Measurements from ENCODE around the gene AHNAK2. TPM values are rescaled to one million over a fixed set of nuclear protein-coding genes. Genes with fewer than 3 reads are reported as not detected.

AHNAK2 gene
- total RNA-seq, 2 donors from 2014 or later, result 0.05 TPM; not detected in 1

DNA sequence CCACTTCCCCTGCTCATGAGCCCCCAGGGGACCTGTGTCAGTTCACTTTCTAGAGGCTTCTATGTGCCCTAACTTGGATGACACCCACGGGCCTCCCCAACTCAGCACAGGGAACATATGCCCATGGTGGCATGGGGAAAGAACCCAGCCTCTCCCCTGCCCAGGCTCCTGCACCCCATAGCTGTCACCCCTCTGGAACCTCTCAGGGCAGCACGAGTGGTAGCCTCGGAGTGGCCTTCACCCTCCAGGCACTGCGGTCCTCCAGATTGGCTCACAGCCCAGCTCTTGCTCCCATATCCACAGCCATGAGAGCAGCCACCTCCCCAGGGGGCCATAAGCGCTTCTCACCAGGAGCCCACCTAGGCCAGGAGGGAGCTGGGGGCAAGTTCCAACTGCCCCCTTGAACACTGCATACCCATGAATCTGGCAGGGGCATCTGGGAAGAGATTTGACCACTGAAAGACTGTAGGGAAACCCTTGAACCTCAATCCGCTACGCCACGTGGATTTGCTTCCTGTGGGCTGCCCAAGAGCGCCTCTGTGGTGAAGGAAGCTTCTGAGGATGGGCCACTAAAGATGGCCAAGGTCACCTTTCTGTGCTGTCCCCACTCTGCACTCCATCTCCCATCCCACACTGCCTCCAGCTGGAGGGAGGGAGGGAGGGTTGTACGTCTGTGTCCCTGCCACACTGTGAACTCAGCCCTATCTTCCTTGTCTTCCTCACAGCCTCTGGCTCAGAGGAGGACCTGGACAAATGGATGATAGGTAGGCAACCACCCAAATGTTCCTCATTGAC, 41.6 kb downstream of the AHNAK2 start:
- Mint-ChIP-seq H3K36me3 (ENCODE audit: insufficient read depth in 2 of 2) (no peaks in the 10 kb centered on the region), H3K4me3 (no peak overlapping the region), H3K27ac (no peak overlapping the region), H3K9me3 (no peaks in the 10 kb centered on the region), H3K27me3 (ENCODE audit: low read depth) (peaks cover 29% of the 10 kb centered on the region), H3K4me1 (ENCODE audit: low read depth) (peaks cover 5% of the 10 kb centered on the region)
- ATAC-seq (replicated peaks in 1 of 2), result no peak
- DNase-seq, result no peak

DNA sequence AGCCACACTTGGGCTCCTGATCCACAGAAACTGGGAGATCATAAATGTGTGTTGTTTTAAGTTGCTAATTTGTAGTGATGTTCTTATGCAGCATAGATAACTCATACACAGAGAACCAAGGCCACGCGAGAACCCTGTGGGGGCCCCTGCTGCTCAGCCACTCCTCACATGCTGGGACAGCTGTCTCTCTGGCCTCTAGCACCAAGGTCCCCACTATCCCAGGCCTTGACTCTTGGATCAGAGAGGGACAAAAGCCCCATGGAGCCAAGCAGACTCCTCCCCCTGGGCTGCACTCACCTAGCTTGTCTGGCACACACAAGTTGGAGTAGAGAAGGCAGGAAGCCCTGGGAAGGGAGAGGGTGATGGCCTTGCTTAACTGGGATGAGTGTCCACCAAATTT, 42.2 kb downstream of the AHNAK2 start:
- DNase-seq (no peak), ATAC-seq (replicated peaks in 1 of 2) (no peak)
- peaks cover 5% of the 10 kb centered on the region for H3K4me1 Mint-ChIP-seq (ENCODE audit: low read depth)
- no peaks in the 10 kb centered on the region for H3K9me3 Mint-ChIP-seq
- peaks cover 29% of the 10 kb centered on the region for H3K27me3 Mint-ChIP-seq (ENCODE audit: low read depth)
- H3K36me3 Mint-ChIP-seq (ENCODE audit: insufficient read depth in 2 of 2), result no peaks in the 10 kb centered on the region
- H3K27ac Mint-ChIP-seq, result no peak overlapping the region
- no peak overlapping the region for H3K4me3 Mint-ChIP-seq

DNA sequence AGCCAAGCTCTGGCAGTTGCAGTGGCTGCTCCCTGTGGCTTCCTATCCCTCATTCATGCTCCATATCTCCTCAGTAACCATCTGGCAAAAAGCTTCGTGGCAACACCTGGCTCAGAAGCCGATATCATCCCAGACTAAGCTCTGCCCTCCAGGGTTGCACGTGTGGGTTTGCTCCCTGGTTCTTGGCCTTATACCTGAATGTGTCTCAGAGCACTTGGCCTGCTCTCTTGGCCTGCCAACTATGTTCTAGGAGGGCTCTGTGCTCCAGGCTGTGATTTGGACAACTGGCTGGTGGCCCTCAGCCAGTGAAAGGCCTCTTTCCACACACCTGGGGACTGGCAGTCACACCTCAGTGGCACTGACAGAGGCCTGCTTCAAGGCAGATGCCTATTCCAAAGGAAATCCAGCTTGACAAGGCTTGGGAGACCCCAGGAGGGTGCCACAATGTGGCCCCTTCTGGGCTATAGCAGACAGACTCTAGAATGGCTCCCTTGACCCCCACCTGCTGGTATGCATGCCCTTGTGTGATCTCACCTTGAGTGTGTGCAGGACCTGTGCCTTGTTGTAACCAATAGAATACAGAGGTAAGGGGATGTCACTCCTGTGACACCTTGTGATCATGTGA, 43.0 kb downstream of the AHNAK2 start:
- no peaks in the 10 kb centered on the region for H3K9me3 Mint-ChIP-seq
- peaks cover 5% of the 10 kb centered on the region for H3K4me1 Mint-ChIP-seq (ENCODE audit: low read depth)
- peaks cover 29% of the 10 kb centered on the region for H3K27me3 Mint-ChIP-seq (ENCODE audit: low read depth)
- H3K36me3 Mint-ChIP-seq (ENCODE audit: insufficient read depth in 2 of 2), result no peaks in the 10 kb centered on the region
- H3K4me3 Mint-ChIP-seq, result peak overlapping the region; percentile 6 to 60
- DNase-seq, result no peak
- ATAC-seq (replicated peaks in 1 of 2), result no peak
- no peak overlapping the region for H3K27ac Mint-ChIP-seq

DNA sequence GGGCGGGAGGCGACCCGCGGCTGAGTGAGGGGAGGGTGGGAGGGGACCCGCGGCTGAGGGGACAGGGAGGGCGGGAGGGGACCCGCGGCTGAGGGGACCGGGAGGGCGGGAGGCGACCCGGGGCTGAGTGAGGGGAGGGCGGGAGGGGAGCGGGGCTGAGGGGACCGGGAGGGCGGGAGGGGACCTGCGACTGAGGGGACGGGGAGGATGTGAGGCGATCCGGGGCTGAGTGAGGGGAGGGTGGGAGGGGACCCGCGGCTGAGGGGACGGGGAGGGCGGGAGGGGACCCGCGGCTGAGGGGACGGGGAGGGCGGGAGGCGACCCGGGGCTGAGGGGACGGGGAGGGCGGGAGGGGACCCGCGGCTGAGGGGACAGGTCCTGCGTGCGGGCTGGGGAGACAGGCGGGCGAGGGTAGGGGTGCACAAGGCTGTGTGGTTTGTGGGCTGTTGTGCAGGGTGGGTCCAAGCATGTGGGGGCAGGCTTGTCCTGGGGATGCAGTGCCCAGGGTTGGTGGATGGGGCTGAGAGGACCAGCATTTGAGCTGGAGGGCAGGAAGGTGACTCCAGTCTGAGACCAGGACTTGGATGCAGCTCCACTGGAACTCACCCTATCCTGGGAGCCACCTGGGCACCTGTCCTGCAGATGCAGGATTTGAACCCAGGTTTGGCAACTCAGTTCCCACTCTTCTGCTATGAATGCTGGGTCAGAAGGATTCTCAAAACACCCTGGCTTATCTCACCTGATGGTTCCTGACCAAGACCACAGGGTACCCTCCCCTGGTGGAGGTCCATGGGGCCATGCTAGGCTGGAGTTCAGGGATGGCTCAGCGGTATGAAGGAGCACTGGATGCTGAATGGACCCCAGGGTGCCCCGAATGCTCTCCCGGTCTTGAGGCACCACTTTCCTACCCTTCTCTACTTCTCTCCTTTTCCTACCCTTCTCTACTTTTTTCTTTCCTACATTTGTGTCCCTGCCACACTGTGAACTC, 44.1 kb downstream of the AHNAK2 start:
- no peak for ATAC-seq (replicated peaks in 1 of 2)
- DNase-seq, result no peak
- no peaks in the 10 kb centered on the region for H3K36me3 Mint-ChIP-seq (ENCODE audit: insufficient read depth in 2 of 2)
- peak overlapping the region; percentile 23 to 60 for H3K4me3 Mint-ChIP-seq
- H3K4me1 Mint-ChIP-seq (ENCODE audit: low read depth), result peaks cover 5% of the 10 kb centered on the region
- H3K9me3 Mint-ChIP-seq, result no peaks in the 10 kb centered on the region
- peaks cover 29% of the 10 kb centered on the region for H3K27me3 Mint-ChIP-seq (ENCODE audit: low read depth)
- no peak overlapping the region for H3K27ac Mint-ChIP-seq

DNA sequence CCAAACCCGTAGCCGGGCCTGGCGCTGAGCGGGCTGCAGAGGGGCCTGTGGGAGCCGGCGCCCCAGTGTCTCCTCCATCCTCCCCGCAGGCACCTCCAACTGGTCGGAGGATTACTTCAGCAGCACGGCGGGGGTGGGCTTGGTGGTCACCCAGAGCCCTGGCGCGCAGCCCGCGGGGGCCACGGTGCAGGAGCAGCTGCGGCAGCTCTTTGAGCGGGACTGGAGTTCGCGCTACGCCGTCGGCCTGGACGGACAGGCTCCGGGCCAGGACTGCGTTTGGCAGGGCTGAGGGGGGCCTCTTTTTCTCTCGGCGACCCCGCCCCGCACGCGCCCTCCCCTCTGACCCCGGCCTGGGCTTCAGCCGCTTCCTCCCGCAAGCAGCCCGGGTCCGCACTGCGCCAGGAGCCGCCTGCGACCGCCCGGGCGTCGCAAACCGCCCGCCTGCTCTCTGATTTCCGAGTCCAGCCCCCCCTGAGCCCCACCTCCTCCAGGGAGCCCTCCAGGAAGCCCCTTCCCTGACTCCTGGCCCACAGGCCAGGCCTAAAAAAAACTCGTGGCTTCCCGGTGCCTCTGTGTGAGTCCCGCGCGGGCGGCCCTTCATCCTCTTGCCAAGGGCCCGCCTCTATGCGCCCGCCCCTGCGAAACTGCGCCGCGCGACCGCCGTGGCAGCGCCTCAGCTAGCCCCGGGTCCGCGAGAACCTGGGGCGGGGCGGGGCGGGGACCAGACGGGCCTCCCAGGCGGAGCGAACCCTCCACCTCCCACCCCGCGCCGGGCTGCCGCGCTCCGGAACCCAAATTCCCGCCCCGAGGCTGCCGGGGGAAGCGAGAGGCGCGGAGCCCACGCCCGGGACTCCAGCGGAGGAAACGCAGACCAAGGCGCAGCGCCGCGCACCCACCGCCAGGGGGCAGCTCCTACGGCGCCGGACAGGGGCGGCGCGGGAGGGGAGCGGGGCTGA, 45.2 kb downstream of the AHNAK2 start:
- Mint-ChIP-seq H3K9me3 (no peaks in the 10 kb centered on the region), H3K4me1 (ENCODE audit: low read depth) (peaks cover 5% of the 10 kb centered on the region), H3K27ac (no peak overlapping the region), H3K36me3 (ENCODE audit: insufficient read depth in 2 of 2) (no peaks in the 10 kb centered on the region), H3K4me3 (peak overlapping the region; percentile 75 to 76), H3K27me3 (ENCODE audit: low read depth) (peaks cover 19% of the 10 kb centered on the region)
- DNase-seq (peak; percentile 87 to 92), ATAC-seq (replicated peaks in 1 of 2) (peak; percentile 89 to 93)

DNA sequence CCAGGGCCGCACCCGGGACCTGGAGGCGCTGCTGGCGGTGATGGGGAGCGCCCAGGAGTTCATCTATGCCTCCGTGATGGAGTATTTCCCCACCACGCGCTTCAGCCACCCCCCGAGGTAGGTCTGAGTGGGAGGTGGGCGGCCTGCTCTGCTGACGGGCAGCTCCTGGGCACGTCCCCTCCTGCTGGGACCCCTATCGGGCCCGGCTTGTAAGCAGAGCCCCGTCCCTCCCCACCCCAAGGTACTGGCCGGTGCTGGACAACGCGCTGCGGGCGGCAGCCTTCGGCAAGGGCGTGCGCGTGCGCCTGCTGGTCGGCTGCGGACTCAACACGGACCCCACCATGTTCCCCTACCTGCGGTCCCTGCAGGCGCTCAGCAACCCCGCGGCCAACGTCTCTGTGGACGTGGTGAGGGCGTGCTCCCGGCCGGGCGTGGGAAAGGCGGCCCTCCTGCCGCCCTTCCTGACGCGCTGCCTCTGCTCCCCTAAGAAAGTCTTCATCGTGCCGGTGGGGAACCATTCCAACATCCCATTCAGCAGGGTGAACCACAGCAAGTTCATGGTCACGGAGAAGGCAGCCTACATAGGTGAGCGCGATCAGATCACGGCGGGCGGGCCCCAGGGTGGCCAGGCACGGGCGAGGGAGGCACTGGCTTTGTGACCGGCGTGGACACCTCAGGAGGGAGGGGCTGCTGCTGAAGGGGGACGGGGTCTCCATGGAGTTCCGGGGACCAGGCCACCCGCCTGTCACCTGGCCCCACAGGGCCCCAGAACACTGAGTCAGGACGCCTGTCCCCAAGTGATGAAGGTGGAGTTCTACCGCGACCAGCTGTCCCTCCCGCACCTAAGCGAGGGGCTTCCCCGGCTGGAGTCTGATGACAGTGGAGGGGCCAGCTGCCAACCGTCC, 46.2 kb downstream of the AHNAK2 start:
- Mint-ChIP-seq H3K27ac (no peak overlapping the region), H3K4me1 (ENCODE audit: low read depth) (peaks cover 5% of the 10 kb centered on the region)

DNA sequence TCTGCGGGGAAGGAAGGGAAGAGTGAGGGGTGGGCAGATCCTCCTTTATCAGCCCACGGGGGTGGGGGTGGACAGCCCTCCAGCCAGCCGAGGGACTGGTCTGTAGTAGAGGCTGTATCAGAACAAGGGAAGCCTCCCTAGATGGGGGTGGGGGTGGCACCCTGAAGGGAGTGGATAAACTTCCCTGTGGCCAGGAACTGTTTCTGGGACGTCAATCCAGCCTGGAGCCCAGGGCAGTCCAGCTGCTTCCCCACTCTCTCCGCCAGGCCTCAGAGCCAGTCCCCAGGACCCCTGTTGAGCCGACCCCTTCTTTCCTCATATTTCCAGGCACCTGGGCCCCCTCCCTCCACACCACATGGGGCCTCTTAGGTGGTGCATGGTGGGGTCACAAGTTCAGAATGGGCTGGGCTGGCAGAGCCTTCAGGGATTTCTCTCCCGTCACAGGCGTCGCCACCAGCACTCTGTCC, 46.8 kb downstream of the AHNAK2 start:
- H3K4me1 Mint-ChIP-seq (ENCODE audit: low read depth), result peaks cover 8% of the 10 kb centered on the region
- ATAC-seq (replicated peaks in 1 of 2) (no peak), DNase-seq (no peak)
- H3K36me3 Mint-ChIP-seq (ENCODE audit: insufficient read depth in 2 of 2), result no peaks in the 10 kb centered on the region
- H3K27me3 Mint-ChIP-seq (ENCODE audit: low read depth), result peaks cover 17% of the 10 kb centered on the region
- H3K9me3 Mint-ChIP-seq, result no peaks in the 10 kb centered on the region
- no peak overlapping the region for H3K4me3 Mint-ChIP-seq
- no peak overlapping the region for H3K27ac Mint-ChIP-seq

More for the DNA sequence above, 46.2 kb downstream of the AHNAK2 start:
- ATAC-seq (replicated peaks in 1 of 2) (no peak), DNase-seq (no peak)
- Mint-ChIP-seq H3K27me3 (ENCODE audit: low read depth) (peaks cover 17% of the 10 kb centered on the region), H3K9me3 (no peaks in the 10 kb centered on the region), H3K36me3 (ENCODE audit: insufficient read depth in 2 of 2) (no peaks in the 10 kb centered on the region), H3K4me3 (peak overlapping the region in 1 of 2 donors; percentile 47)

DNA sequence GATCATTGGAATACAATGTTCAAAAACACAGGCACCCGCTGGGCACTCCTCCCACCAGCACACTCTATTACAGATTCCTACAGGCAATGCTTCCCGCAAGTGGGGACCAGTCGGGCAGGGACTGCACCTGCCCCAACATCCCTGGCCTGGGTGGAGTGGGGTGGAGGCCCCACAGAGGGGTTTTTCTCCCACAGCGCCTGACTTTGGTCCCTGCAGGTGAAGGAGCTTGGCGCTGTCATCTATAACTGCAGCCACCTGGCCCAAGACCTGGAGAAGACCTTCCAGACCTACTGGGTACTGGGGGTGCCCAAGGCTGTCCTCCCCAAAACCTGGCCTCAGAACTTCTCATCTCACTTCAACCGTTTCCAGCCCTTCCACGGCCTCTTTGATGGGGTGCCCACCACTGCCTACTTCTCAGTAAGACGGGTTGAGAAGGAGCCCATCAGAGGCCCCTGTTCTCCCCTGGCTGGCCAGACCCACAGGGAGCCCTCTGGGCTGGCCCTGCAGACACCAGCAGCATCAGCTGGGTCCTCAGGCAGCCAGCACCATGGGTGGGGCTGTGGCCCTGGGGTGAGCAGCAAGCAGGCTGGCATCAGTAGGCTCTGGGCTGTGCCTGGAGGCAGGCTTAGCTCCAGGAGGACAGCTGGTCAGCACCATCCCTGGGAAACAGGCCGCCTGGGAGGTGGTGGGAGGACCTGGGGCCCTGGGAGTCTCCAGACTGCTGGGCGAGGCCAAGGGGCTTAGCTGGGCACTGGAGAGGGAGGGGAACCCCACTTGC, 47.5 kb downstream of the AHNAK2 start:
- Mint-ChIP-seq H3K27ac (no peak overlapping the region), H3K4me3 (no peak overlapping the region), H3K27me3 (ENCODE audit: low read depth) (peaks cover 16% of the 10 kb centered on the region), H3K36me3 (ENCODE audit: insufficient read depth in 2 of 2) (no peaks in the 10 kb centered on the region), H3K4me1 (ENCODE audit: low read depth) (peaks cover 10% of the 10 kb centered on the region), H3K9me3 (no peaks in the 10 kb centered on the region)
- ATAC-seq (replicated peaks in 1 of 2), result no peak
- no peak for DNase-seq

DNA sequence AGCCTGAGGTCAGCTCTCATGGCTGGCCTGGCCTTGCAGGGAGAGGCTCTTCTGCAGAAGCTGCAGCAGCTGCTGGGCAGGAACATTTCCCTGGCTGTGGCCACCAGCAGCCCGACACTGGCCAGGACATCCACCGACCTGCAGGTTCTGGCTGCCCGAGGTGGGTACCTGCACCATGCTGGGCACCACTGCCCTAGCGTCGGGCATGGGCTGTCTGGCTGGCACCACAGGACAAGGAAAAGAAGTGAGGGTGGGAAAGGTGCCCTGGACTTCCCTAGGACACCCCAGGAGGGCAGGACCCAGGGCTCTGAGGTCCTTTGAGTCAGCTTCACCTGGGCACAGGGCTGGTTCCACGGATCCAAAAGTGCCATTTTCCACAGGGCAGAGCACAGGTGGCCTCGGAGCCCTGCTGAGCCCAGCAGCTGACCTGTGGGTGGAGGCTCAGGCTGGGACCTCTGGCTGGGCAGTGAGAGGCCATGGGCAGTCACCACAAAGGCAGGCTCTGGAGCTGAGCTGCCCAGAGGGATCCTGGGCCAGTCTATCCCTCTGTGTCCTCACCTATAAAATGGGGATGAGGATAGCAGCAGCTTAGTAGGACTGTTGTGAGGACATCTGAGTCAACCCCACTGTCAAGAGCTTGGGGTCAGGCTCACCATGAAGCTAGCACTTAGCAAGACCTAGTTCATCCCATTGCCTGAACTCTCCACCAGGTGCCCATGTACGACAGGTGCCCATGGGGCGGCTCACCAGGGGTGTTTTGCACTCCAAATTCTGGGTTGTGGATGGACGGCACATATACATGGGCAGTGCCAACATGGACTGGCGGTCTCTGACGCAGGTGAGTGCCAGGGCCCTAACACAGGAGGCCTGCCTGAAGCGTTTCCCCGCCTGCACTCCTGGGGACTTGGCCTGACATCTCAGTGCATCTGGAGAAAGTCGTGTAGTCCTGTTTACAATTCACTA, 48.6 kb downstream of the AHNAK2 start:
- Mint-ChIP-seq H3K27ac (no peak overlapping the region), H3K4me3 (no peak overlapping the region), H3K4me1 (ENCODE audit: low read depth) (peaks cover 7% of the 10 kb centered on the region), H3K27me3 (ENCODE audit: low read depth) (peaks cover 5% of the 10 kb centered on the region), H3K36me3 (ENCODE audit: insufficient read depth in 2 of 2) (no peaks in the 10 kb centered on the region), H3K9me3 (no peaks in the 10 kb centered on the region)
- DNase-seq (no peak), ATAC-seq (replicated peaks in 1 of 2) (no peak)
